Activated CD4-positive, alpha-beta T cell treated with anti-CD3 and anti-CD28 coated beads, Interleukin-2, Interleukin-6, amounts not matched to agents 100 ng/mL and 50 ng/mL, durations not matched to agents 16 hours and 8 hours (primary cell): ENCODE results near the gene PLAU.
"Not testable (repeated sequence)": the region's sequence is repeated elsewhere in the genome, so short reads cannot be mapped to it uniquely, and the experiment has no call there.

Source experiments
- DNase-seq: peaks from one replicate; pipeline ENCODE4 v3.0.0-alpha.2; 2020

The PLAU gene

GRCh38 chr10:73923935-73924598 lies 13.1 kb downstream of the PLAU start:
- DNase-seq, result no peak

GRCh38 chr10:73924935-73925334 lies 14.0 kb downstream of the PLAU start:
- DNase-seq, result no peak

GRCh38 chr10:73925539-73925938 lies 14.6 kb downstream of the PLAU start:
- DNase-seq, result no peak

- no peak for DNase-seq
Measured at GRCh38 chr10:73926152-73926764, 15.3 kb downstream of the PLAU start.

- not testable (repeated sequence) for DNase-seq
Measured at GRCh38 chr10:73930630-73931327, 19.8 kb downstream of the PLAU start.

GRCh38 chr10:73931767-73932619 lies 21.1 kb downstream of the PLAU start:
- DNase-seq, result peak; percentile 83

- no peak for DNase-seq
Measured at GRCh38 chr10:73932620-73933112, 21.7 kb downstream of the PLAU start.

GRCh38 chr10:73934074-73934473 lies 23.1 kb downstream of the PLAU start:
- no peak for DNase-seq

- DNase-seq, result no peak
Measured at GRCh38 chr10:73935895-73936294, 25.0 kb downstream of the PLAU start.

- no peak for DNase-seq
Measured at GRCh38 chr10:73937333-73938043, 26.6 kb downstream of the PLAU start.

- peak; percentile 91 for DNase-seq
Measured at GRCh38 chr10:73940634-73941221, 29.8 kb downstream of the PLAU start.

GRCh38 chr10:73941300-73941699 lies 30.4 kb downstream of the PLAU start:
- DNase-seq, result no peak

- DNase-seq, result no peak
Measured at GRCh38 chr10:73944356-73945100, 33.6 kb downstream of the PLAU start.

- no peak for DNase-seq
Measured at GRCh38 chr10:73946253-73947145, 35.6 kb downstream of the PLAU start.

GRCh38 chr10:73948947-73949633 lies 38.2 kb downstream of the PLAU start:
- no peak for DNase-seq

GRCh38 chr10:73950155-73950948 lies 39.4 kb downstream of the PLAU start:
- no peak for DNase-seq

GRCh38 chr10:73953665-73954064 lies 42.7 kb downstream of the PLAU start:
- DNase-seq, result peak; percentile 9

GRCh38 chr10:73954737-73955136 lies 43.8 kb downstream of the PLAU start:
- DNase-seq, result no peak

- DNase-seq, result no peak
Measured at GRCh38 chr10:73955719-73956118, 44.8 kb downstream of the PLAU start.
